Skeletal muscle satellite cell (primary cell): ENCODE data around the gene TBX20.
"Not testable (repeated sequence)": the region's sequence is repeated elsewhere in the genome, so short reads cannot be mapped to it uniquely, and the experiment has no call there.

Experiments used
- H3K27me3 ChIP-seq: 2 replicates; pipeline ENCODE4 v1.7.0; 2013; ENCODE audit warnings: low read length; ENCODE audit not compliant: control insufficient read depth, insufficient read depth
- H3K36me3 ChIP-seq: 2 replicates; pipeline ENCODE4 v1.7.0; 2013; ENCODE audit warnings: mild to moderate bottlenecking, control low read depth, low read length; ENCODE audit not compliant: insufficient read depth
- H3K4me1 ChIP-seq: 2 replicates; pipeline ENCODE4 v1.7.0; 2013; ENCODE audit warnings: low read length; ENCODE audit not compliant: control insufficient read depth, insufficient read depth
- H3K4me2 ChIP-seq: 2 replicates; pipeline ENCODE4 v1.7.0; 2013; ENCODE audit warnings: mild to moderate bottlenecking, low read length
- H3K4me3 ChIP-seq: 2 replicates; pipeline ENCODE4 v1.7.0; 2013; ENCODE audit warnings: low read length
- H3K9ac ChIP-seq: 2 replicates; pipeline ENCODE4 v1.7.0; 2013; ENCODE audit warnings: mild to moderate bottlenecking, low read depth, low read length, moderate library complexity
- H3K9me3 ChIP-seq: replicated peaks from 2 replicates; pipeline ENCODE4 v1.7.0; 2013; ENCODE audit warnings: mild to moderate bottlenecking, control low read depth, low read length

The TBX20 gene

DNA sequence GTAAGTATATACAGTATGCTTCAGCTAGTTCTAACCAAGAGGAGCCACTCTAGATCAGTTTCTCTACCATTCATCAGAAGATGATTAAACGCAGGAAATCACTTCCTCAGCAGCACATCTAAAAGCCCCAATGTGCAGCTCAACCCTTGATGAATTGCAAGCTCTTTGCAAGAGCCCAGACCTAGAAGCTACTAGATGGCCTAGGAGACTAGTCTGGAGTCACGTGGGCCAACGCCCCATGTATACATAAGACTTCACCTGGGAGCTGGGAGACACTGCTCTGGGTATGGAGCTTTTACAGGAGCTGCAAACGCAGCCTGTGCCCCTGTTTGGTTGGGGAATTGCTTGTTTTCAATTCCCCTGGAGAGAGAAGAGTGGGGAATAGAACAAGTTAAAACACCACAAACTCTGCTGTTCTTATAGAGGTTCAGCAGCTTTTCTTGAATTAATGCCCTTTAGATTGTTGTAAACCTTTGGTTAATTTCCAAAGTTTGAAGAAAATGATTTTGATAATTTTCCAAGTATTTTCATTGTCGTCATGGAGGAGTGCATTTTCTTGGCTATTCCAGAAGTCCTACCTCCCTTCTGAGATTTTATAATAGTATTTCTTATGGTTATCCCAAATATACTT lies 69.9 kb downstream of the TBX20 start:
- not testable (repeated sequence) for H3K4me3 ChIP-seq, H3K4me2 ChIP-seq, H3K4me1 ChIP-seq, H3K36me3 ChIP-seq, H3K9me3 ChIP-seq, H3K9ac ChIP-seq
- peaks cover 15% of the 10 kb centered on the region for H3K27me3 ChIP-seq

DNA sequence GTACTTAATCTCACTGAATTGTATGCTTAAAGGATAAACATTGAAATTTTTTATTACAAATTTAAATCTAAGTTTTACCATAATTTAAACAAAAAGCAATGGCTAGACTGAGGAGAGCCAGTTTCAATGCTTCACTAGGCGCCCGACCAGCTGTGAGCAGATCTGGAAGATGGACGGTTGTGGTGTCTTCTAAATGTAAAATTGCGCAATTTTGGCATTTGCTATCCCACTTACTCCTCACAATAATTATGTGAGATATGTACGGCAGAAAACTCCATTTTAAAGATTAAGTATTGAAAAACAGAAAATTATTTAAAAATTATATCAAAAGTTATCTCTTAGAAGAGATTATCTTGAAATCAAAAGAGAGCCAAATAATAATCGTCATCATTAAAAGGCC lies 73.2 kb downstream of the TBX20 start:
- H3K4me3 ChIP-seq, H3K27me3 ChIP-seq, H3K36me3 ChIP-seq, H3K4me2 ChIP-seq, H3K9me3 ChIP-seq, H3K4me1 ChIP-seq, H3K9ac ChIP-seq: not testable (repeated sequence)

DNA sequence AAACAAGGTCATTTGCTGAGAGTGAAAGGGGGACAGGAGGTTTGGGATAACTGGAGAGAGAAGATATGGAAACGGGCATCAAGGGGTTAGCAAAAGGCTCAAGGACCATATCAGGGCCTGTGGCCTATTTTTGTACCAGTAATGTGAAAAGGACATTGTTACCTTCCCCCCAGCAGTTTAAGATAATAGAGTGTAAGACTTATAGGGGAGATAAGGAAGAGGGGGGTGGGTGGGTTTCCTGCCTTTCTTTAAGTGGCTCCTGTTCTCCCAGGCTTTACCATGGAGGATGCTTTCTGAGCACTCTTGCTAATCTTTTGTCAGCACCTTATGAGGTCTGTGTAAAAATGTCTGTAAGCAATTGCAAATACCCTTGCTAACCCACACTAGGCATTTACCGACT lies 80.7 kb downstream of the TBX20 start:
- not testable (repeated sequence) for H3K36me3 ChIP-seq, H3K27me3 ChIP-seq, H3K4me2 ChIP-seq, H3K9me3 ChIP-seq, H3K9ac ChIP-seq, H3K4me1 ChIP-seq, H3K4me3 ChIP-seq

DNA sequence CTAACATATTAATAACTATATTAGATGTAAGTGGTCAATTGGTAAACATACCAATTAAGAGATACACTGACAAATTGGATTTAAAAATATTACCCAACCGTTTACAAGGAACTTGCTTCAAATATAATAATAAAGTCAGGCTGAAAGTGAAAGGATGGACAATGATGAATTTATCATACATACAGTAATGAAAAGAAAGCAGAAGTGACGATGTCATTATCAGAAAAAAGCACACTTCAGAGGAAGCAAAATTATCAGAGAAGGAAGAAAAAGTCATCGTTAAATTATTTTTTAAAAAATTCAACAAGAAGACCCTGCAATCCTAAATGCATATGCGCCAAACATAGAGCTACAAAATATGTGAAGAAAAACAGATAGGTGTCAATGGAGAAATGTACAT lies 81.8 kb downstream of the TBX20 start:
- H3K27me3 ChIP-seq, H3K4me3 ChIP-seq, H3K36me3 ChIP-seq, H3K4me1 ChIP-seq, H3K9ac ChIP-seq, H3K9me3 ChIP-seq, H3K4me2 ChIP-seq: not testable (repeated sequence)

DNA sequence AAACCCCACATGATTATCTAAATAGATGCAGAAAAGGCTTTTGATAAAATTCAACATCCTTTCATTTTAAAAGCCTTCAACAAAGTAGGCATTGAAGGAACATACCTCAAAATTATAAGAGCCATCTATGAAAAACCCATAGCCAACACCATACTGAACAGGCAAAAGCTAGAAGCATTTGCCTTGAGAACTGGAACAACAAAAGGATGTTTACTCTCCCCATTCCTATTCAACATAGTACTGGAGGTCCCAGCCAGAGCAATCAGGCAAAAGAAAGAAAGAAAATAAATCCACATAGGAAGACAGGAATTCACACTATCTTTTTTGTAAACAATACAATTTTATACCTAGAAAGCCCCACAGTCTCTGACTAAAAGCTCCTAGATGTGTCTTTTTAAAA lies 86.2 kb downstream of the TBX20 start:
- H3K4me3 ChIP-seq, H3K9ac ChIP-seq, H3K4me1 ChIP-seq, H3K36me3 ChIP-seq, H3K4me2 ChIP-seq, H3K9me3 ChIP-seq, H3K27me3 ChIP-seq: not testable (repeated sequence)

DNA sequence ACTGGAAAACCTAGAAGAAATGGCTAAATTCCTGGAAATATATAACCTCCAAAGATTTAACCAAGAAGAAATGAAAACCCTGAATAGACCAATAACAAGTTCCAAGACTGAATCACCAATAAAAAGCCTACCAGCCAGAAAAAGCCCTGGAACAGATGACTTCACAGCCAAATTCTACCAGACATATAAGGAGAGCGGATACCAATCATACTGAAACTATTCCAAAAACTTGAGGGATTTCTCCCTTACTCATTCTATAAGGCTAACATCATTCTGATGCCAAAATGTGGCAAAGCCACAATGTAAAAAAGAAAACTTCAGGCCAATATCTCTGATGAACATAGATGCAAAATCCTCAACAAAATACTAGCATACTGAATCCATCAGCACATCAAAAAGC lies 86.7 kb downstream of the TBX20 start:
- not testable (repeated sequence) for H3K27me3 ChIP-seq, H3K9me3 ChIP-seq, H3K4me2 ChIP-seq, H3K36me3 ChIP-seq, H3K9ac ChIP-seq, H3K4me1 ChIP-seq, H3K4me3 ChIP-seq

DNA sequence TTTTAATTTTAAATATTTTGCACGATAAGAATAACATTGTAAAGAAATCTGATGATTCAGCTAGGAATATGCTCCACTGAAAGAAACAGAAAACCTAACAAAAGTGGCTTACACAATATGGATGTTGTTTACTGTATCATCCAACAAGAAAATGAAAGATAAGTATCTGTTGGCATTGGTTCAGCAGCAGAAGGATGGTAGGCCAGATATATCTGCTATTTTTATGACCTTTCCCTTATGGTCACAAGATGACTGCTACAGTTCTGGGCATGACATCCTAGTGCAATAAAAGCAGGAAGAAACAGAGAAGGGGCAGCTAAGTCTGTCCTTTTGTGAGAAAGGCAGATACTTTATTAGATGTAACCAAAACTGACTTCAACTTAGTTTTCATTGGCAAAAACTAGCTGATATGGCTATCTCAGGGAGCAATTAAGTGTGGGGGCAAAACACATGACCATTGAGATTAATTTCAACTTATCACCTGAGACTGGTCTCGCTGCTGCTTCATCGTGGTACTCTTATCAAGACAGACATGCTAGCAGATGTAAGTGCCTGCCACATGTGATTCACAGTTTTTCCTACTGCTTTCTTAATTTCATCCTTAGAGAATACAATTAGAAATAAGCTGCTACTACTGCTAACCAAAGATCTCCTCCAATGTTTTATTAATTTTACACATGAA lies 92.7 kb downstream of the TBX20 start:
- not testable (repeated sequence) for H3K36me3 ChIP-seq, H3K4me2 ChIP-seq, H3K4me1 ChIP-seq, H3K9ac ChIP-seq, H3K27me3 ChIP-seq, H3K4me3 ChIP-seq, H3K9me3 ChIP-seq
